NCI-H2107 treated with DMSO at 0.1 percent for 48 hours (cell line): ENCODE results near the gene CCN2.

ENCODE experiments used
- DNase-seq: peaks from one replicate; lab custom pipeline; 2025; ENCODE audit not compliant: unreplicated experiment; lab: John Stamatoyannopoulos, UW

CCN2 gene

GRCh38 chr6:131950767-131951575 is at the start of gene CCN2:
CCN2 (minus strand) TSS chr6:131951372; CDS start chr6:131951172, 200 bp downstream.
- no peak for DNase-seq

- DNase-seq = no peak
Observed at GRCh38 chr6:132000296-132000695, 49.1 kb upstream of the CCN2 start.

- no peak for DNase-seq
Observed at GRCh38 chr6:131999545-132000146, 48.5 kb upstream of the CCN2 start.

- DNase-seq = no peak
Observed at GRCh38 chr6:131998255-131998982, 47.2 kb upstream of the CCN2 start.

- no peak for DNase-seq
Observed at GRCh38 chr6:131997429-131998153, 46.4 kb upstream of the CCN2 start.

- no peak for DNase-seq
Observed at GRCh38 chr6:131995917-131996316, 44.7 kb upstream of the CCN2 start.

- no peak for DNase-seq
Observed at GRCh38 chr6:131992557-131992956, 41.4 kb upstream of the CCN2 start.

- DNase-seq = no peak
Observed at GRCh38 chr6:131989036-131989435, 37.9 kb upstream of the CCN2 start.

- no peak for DNase-seq
Observed at GRCh38 chr6:131982740-131983259, 31.6 kb upstream of the CCN2 start.

- no peak for DNase-seq
Observed at GRCh38 chr6:131981624-131981978, 30.4 kb upstream of the CCN2 start.

- no peak for DNase-seq
Observed at GRCh38 chr6:131980791-131981623, 29.8 kb upstream of the CCN2 start.

- no peak for DNase-seq
Observed at GRCh38 chr6:131980338-131980790, 29.2 kb upstream of the CCN2 start.

GRCh38 chr6:131979515-131980337 is 28.6 kb upstream of the CCN2 start:
- DNase-seq = no peak

- DNase-seq = no peak
Observed at GRCh38 chr6:131978522-131978921, 27.4 kb upstream of the CCN2 start.

GRCh38 chr6:131976545-131977061 is 25.4 kb upstream of the CCN2 start:
- no peak for DNase-seq

- DNase-seq = no peak
Observed at GRCh38 chr6:131972741-131973140, 21.6 kb upstream of the CCN2 start.

- DNase-seq = no peak
Observed at GRCh38 chr6:131970076-131970859, 19.1 kb upstream of the CCN2 start.

- DNase-seq = no peak
Observed at GRCh38 chr6:131968656-131969055, 17.5 kb upstream of the CCN2 start.
